ENCODE data around the gene NPIPA3.
"Not testable (repeated sequence)": the region's sequence is repeated elsewhere in the genome, so short reads cannot be mapped to it uniquely, and the experiment has no call there.

The NPIPA3 gene

GRCh38 chr16:14676633-14677032 lies 26.6 kb upstream of the NPIPA3 start:
- TF ChIP-seq CTCF (IDR thresholded peaks at IDR 0.05; ENCODE audit: low read depth, low read length), result no peak
- no peak for DNase-seq (ENCODE audit: low read depth in 2 of 2)
- H3K4me3 ChIP-seq (replicated peaks in 1 of 2; ENCODE audit: low read depth in 2 of 2, low read length in 2 of 2), result no peak overlapping the region

- DNase-seq (ENCODE audit: low read depth in 2 of 2), result no peak
- no peak overlapping the region for H3K4me3 ChIP-seq (replicated peaks in 1 of 2; ENCODE audit: low read depth in 2 of 2, low read length in 2 of 2)
- TF ChIP-seq CTCF (IDR thresholded peaks at IDR 0.05; ENCODE audit: low read depth, low read length), result no peak
Observed at GRCh38 chr16:14677627-14678026, 25.6 kb upstream of the NPIPA3 start.

GRCh38 chr16:14678748-14679497 lies 24.3 kb upstream of the NPIPA3 start:
- no peak for DNase-seq (ENCODE audit: low read depth in 2 of 2)
- H3K4me3 ChIP-seq (replicated peaks in 1 of 2; ENCODE audit: low read depth in 2 of 2, low read length in 2 of 2), result no peak overlapping the region
- no peak for TF ChIP-seq CTCF (IDR thresholded peaks at IDR 0.05; ENCODE audit: low read depth, low read length)

GRCh38 chr16:14680396-14680795 lies 22.8 kb upstream of the NPIPA3 start:
- not testable (repeated sequence) for H3K4me3 ChIP-seq (replicated peaks in 1 of 2; ENCODE audit: low read depth in 2 of 2, low read length in 2 of 2); DNase-seq (ENCODE audit: low read depth in 2 of 2)

- H3K4me3 ChIP-seq (replicated peaks in 1 of 2; ENCODE audit: low read depth in 2 of 2, low read length in 2 of 2), result no peak overlapping the region
- DNase-seq (ENCODE audit: low read depth in 2 of 2), result no peak
- no peak for TF ChIP-seq CTCF (IDR thresholded peaks at IDR 0.05; ENCODE audit: low read depth, low read length)
Observed at GRCh38 chr16:14681115-14681514, 22.1 kb upstream of the NPIPA3 start.

GRCh38 chr16:14682121-14682520 lies 21.1 kb upstream of the NPIPA3 start:
- no peak overlapping the region for H3K4me3 ChIP-seq (replicated peaks in 1 of 2; ENCODE audit: low read depth in 2 of 2, low read length in 2 of 2)
- TF ChIP-seq CTCF (IDR thresholded peaks at IDR 0.05; ENCODE audit: low read depth, low read length), result no peak
- DNase-seq (ENCODE audit: low read depth in 2 of 2), result no peak

- DNase-seq (ENCODE audit: low read depth in 2 of 2), result peak; percentile 58 to 67
- not testable (repeated sequence) for H3K4me3 ChIP-seq (replicated peaks in 1 of 2; ENCODE audit: low read depth in 2 of 2, low read length in 2 of 2)
Observed at GRCh38 chr16:14685870-14686793, 17.1 kb upstream of the NPIPA3 start.

- H3K4me3 ChIP-seq (replicated peaks in 1 of 2; ENCODE audit: low read depth in 2 of 2, low read length in 2 of 2); DNase-seq (ENCODE audit: low read depth in 2 of 2): not testable (repeated sequence)
Observed at GRCh38 chr16:14694129-14694528, 9.1 kb upstream of the NPIPA3 start, which contains the start of gene PLA2G10. Gene PLA2G10, minus strand, starts transcription at chr16:14694308. Its CDS starts 79 bp downstream, at chr16:14694229.

- not testable (repeated sequence) for H3K4me3 ChIP-seq (replicated peaks in 1 of 2; ENCODE audit: low read depth in 2 of 2, low read length in 2 of 2); DNase-seq (ENCODE audit: low read depth in 2 of 2)
Observed at GRCh38 chr16:14701859-14702258, 1.4 kb upstream of the NPIPA3 start.

- H3K4me3 ChIP-seq (replicated peaks in 1 of 2; ENCODE audit: low read depth in 2 of 2, low read length in 2 of 2); DNase-seq (ENCODE audit: low read depth in 2 of 2): not testable (repeated sequence)
Observed at GRCh38 chr16:14702672-14703071, 539 bp upstream of the NPIPA3 start.

- DNase-seq (ENCODE audit: low read depth in 2 of 2); H3K4me3 ChIP-seq (replicated peaks in 1 of 2; ENCODE audit: low read depth in 2 of 2, low read length in 2 of 2): not testable (repeated sequence)
Observed at GRCh38 chr16:14733233-14733632, 30.0 kb downstream of the NPIPA3 start.
